Measurements from ENCODE around the gene CDKAL1.
"Not testable (repeated sequence)": the region's sequence is repeated elsewhere in the genome, so short reads cannot be mapped to it uniquely, and the experiment has no call there.

Gene CDKAL1

GRCh38 chr6:20644667-20645370, 110.6 kb downstream of the CDKAL1 start:
- DNase-seq = no peak

GRCh38 chr6:20645572-20645971, 111.3 kb downstream of the CDKAL1 start:
- DNase-seq = not testable (repeated sequence)

GRCh38 chr6:20647585-20647984, 113.3 kb downstream of the CDKAL1 start:
- DNase-seq = no peak

- not testable (repeated sequence) for DNase-seq
Observed at GRCh38 chr6:20649696-20650470, 115.6 kb downstream of the CDKAL1 start.

- no peak for DNase-seq
Observed at GRCh38 chr6:20652299-20653084, 118.2 kb downstream of the CDKAL1 start.

- no peak for DNase-seq
Observed at GRCh38 chr6:20653085-20653479, 118.8 kb downstream of the CDKAL1 start.

GRCh38 chr6:20655317-20655716, 121.1 kb downstream of the CDKAL1 start:
- DNase-seq = no peak

- DNase-seq = no peak
Observed at GRCh38 chr6:20657274-20657800, 123.1 kb downstream of the CDKAL1 start.

- no peak for DNase-seq
Observed at GRCh38 chr6:20658053-20658452, 123.8 kb downstream of the CDKAL1 start.

GRCh38 chr6:20658516-20658915, 124.3 kb downstream of the CDKAL1 start:
- DNase-seq = no peak

GRCh38 chr6:20660534-20660933, 126.3 kb downstream of the CDKAL1 start:
- no peak for DNase-seq

- DNase-seq = no peak
Observed at GRCh38 chr6:20661721-20662120, 127.5 kb downstream of the CDKAL1 start.

GRCh38 chr6:20664250-20664649, 130.0 kb downstream of the CDKAL1 start:
- no peak for DNase-seq

GRCh38 chr6:20665290-20665689, 131.0 kb downstream of the CDKAL1 start:
- DNase-seq = no peak

GRCh38 chr6:20669571-20670314, 135.5 kb downstream of the CDKAL1 start:
- DNase-seq = no peak

- no peak for DNase-seq
Observed at GRCh38 chr6:20670750-20671149, 136.5 kb downstream of the CDKAL1 start.

- no peak for DNase-seq
Observed at GRCh38 chr6:20672038-20672437, 137.8 kb downstream of the CDKAL1 start.

- DNase-seq = no peak
Observed at GRCh38 chr6:20673458-20673857, 139.2 kb downstream of the CDKAL1 start.

GRCh38 chr6:20674664-20675063, 140.4 kb downstream of the CDKAL1 start:
- no peak for DNase-seq

- no peak for DNase-seq
Observed at GRCh38 chr6:20678831-20679352, 144.6 kb downstream of the CDKAL1 start.

GRCh38 chr6:20680697-20681165, 146.5 kb downstream of the CDKAL1 start:
- no peak for DNase-seq

- no peak for DNase-seq
Observed at GRCh38 chr6:20681243-20681684, 147.0 kb downstream of the CDKAL1 start.

All from amniotic stem cell (primary cell).